Frontal cortex (tissue), 4 donors: Measurements from ENCODE around the gene SCAMP2. TPM values are rescaled to one million over a fixed set of nuclear protein-coding genes. Genes with fewer than 3 reads are reported as not detected.
"Not testable (repeated sequence)": the region's sequence is repeated elsewhere in the genome, so short reads cannot be mapped to it uniquely, and the experiment has no call there.

ENCODE experiments used
- DNase-seq, 2 donors: peaks; one replicate each; pipeline ENCODE4 v3.0.0; 2012; ENCODE audit warnings: low spot score in 2 of 2
- FAIRE-seq: peaks from 2 replicates; lab custom pipeline; 2012; peaks lifted over from hg19 to GRCh38; lab: Jason Lieb, UNC
- total RNA-seq: library from RNA; depleted of rRNA; stranded (reverse); fragments of >200 nt; gene quantifications from one replicate; pipeline ENCODE4 v1.2.3, GENCODE V29; 2014
- donor health status: control.
- donor health status: control.
- donor health status: control.

The SCAMP2 gene
- total RNA-seq, 1 donor from 2014 or later, result 4.5 TPM

- no peak for DNase-seq
- no peak for FAIRE-seq
Measured at GRCh38 chr15:74892313-74892712, 19.1 kb upstream of the SCAMP2 start.

GRCh38 chr15:74891469-74891868 is 18.3 kb upstream of the SCAMP2 start:
- FAIRE-seq, result no peak

GRCh38 chr15:74890665-74890960 is 17.4 kb upstream of the SCAMP2 start:
- FAIRE-seq (no peak), DNase-seq (no peak)

More at GRCh38 chr15:74891469-74891868, 18.3 kb upstream of the SCAMP2 start:
- DNase-seq, result no peak

GRCh38 chr15:74889883-74890664 is 16.9 kb upstream of the SCAMP2 start, which contains the start of gene MPI:
MPI (plus strand) TSS chr15:74890042; CDS start chr15:74890074, 32 bp downstream.
- peak; percentile 89 to 94 for DNase-seq
- FAIRE-seq, result no peak

- FAIRE-seq (no peak), DNase-seq (peak; percentile 56 to 63)
Measured at GRCh38 chr15:74889390-74889882, 16.3 kb upstream of the SCAMP2 start.

GRCh38 chr15:74888716-74889115 is 15.6 kb upstream of the SCAMP2 start:
- FAIRE-seq (no peak), DNase-seq (no peak)

- not testable (repeated sequence) for DNase-seq, FAIRE-seq
Measured at GRCh38 chr15:74887537-74888193, 14.5 kb upstream of the SCAMP2 start.

GRCh38 chr15:74885461-74885860 is 12.3 kb upstream of the SCAMP2 start:
- DNase-seq (no peak), FAIRE-seq (no peak)

GRCh38 chr15:74884428-74885223 is 11.5 kb upstream of the SCAMP2 start:
- FAIRE-seq (no peak), DNase-seq (no peak)

GRCh38 chr15:74882528-74882927 is 9.4 kb upstream of the SCAMP2 start:
- DNase-seq, result no peak
- FAIRE-seq, result no peak

GRCh38 chr15:74878273-74878672 is 5.1 kb upstream of the SCAMP2 start:
- DNase-seq, result no peak
- no peak for FAIRE-seq

GRCh38 chr15:74873756-74874424 is 725 bp upstream of the SCAMP2 start:
- FAIRE-seq (no peak), DNase-seq (no peak)

- FAIRE-seq (no peak), DNase-seq (no peak)
Measured at GRCh38 chr15:74872702-74873035, 496 bp downstream of the SCAMP2 start.

GRCh38 chr15:74870436-74871215 is 2.5 kb downstream of the SCAMP2 start:
- no peak for FAIRE-seq
- DNase-seq, result no peak

- FAIRE-seq (no peak), DNase-seq (no peak)
Measured at GRCh38 chr15:74869726-74870407, 3.3 kb downstream of the SCAMP2 start.

- DNase-seq (no peak), FAIRE-seq (no peak)
Measured at GRCh38 chr15:74869372-74869725, 3.8 kb downstream of the SCAMP2 start.

- no peak for DNase-seq
- no peak for FAIRE-seq
Measured at GRCh38 chr15:74868059-74868458, 5.1 kb downstream of the SCAMP2 start.

GRCh38 chr15:74867466-74868038 is 5.6 kb downstream of the SCAMP2 start:
- DNase-seq (no peak), FAIRE-seq (no peak)

- DNase-seq, result no peak
- FAIRE-seq, result no peak
Measured at GRCh38 chr15:74866090-74866489, 7.1 kb downstream of the SCAMP2 start.
